Measurements from ENCODE around the gene SPRN. TPM values are rescaled to one million over a fixed set of nuclear protein-coding genes. Genes with fewer than 3 reads are reported as not detected.

Gene SPRN
- total RNA-seq, 1 experiment from 2014 or later: not detected

DNA sequence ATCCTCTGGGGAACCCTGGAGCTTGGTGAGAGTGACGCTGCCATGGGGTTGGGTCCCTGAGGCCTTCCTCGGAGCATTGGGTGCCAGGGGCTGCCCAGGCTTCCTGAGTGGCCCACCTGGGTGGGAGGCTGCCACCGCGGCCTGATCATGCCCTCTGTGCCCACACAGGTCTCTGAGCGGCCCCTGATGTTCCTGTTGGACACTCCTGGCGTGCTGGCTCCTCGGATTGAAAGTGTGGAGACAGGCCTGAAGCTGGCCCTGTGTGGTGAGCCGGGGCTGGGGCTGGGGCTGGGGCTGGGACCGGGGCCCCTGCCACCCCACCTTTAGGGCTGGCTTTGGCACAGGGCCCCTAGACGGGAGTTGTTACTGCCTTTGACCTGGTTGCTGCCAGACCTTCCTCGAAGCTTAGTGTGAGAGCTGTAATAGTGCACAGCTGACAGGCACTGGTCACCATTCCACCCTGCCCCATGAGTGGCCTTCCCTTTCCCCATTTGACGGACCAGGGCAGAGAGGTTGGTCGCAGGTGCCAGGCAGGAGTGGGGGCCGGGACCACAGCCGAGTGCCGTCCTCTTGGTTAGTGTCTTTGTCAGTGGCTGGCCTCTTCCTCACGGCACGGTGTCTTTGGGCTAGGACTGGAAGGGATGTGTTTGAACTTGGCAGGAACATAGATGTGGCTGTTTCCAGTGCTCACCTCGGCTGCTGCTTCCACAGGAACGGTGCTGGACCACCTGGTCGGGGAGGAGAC, 22.3 kb downstream of the SPRN start:
- TF ChIP-seq, protein P1, sequence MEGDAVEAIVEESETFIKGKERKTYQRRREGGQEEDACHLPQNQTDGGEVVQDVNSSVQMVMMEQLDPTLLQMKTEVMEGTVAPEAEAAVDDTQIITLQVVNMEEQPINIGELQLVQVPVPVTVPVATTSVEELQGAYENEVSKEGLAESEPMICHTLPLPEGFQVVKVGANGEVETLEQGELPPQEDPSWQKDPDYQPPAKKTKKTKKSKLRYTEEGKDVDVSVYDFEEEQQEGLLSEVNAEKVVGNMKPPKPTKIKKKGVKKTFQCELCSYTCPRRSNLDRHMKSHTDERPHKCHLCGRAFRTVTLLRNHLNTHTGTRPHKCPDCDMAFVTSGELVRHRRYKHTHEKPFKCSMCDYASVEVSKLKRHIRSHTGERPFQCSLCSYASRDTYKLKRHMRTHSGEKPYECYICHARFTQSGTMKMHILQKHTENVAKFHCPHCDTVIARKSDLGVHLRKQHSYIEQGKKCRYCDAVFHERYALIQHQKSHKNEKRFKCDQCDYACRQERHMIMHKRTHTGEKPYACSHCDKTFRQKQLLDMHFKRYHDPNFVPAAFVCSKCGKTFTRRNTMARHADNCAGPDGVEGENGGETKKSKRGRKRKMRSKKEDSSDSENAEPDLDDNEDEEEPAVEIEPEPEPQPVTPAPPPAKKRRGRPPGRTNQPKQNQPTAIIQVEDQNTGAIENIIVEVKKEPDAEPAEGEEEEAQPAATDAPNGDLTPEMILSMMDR (conservative IDR thresholded peaks at IDR 0.05; ENCODE audit: low read depth, low read length): no peak
- no peak for TF ChIP-seq EZH2 (IDR thresholded peaks at IDR 0.05; ENCODE audit: borderline replicate concordance, low read depth, low read length, poor library complexity, severe bottlenecking)
- Histone ChIP-seq H3K36me3 (ENCODE audit: insufficient read depth, low read length, poor library complexity, severe bottlenecking) (peaks cover 63% of the 10 kb centered on the region), H3K4me1 (ENCODE audit: insufficient read depth, low read length, poor library complexity, severe bottlenecking) (no peaks in the 10 kb centered on the region), H3K4me3 (ENCODE audit: low read depth, low read length, poor library complexity, severe bottlenecking) (no peak overlapping the region), H3K27me3 (replicated peaks; ENCODE audit: insufficient read depth, low read depth, low read length, poor library complexity) (no peaks in the 10 kb centered on the region), H3K9me3 (ENCODE audit: low read depth, low read length, poor library complexity, severe bottlenecking) (no peaks in the 10 kb centered on the region), H3K27ac (ENCODE audit: low read depth, low read length, poor library complexity, severe bottlenecking) (no peak overlapping the region)
- ChIA-PET CTCF (no interaction called here), POLR2A (ENCODE audit: low non-redundant PET) (no interaction called here)
- intact Hi-C loops (cut with micrococcal nuclease; ENCODE audit: unreplicated experiment): no loop called here
- no peak for DNase-seq (ENCODE audit: low spot score)
- BruUV-seq (replicated peaks): no TSS peak

GRCh38 chr10:133401500-133401899, 22.9 kb downstream of the SPRN start:
- Histone ChIP-seq H3K4me3 (ENCODE audit: low read depth, low read length, poor library complexity, severe bottlenecking) (no peak overlapping the region), H3K9me3 (ENCODE audit: low read depth, low read length, poor library complexity, severe bottlenecking) (no peaks in the 10 kb centered on the region), H3K27me3 (replicated peaks; ENCODE audit: insufficient read depth, low read depth, low read length, poor library complexity) (no peaks in the 10 kb centered on the region), H3K4me1 (ENCODE audit: insufficient read depth, low read length, poor library complexity, severe bottlenecking) (no peaks in the 10 kb centered on the region), H3K27ac (ENCODE audit: low read depth, low read length, poor library complexity, severe bottlenecking) (no peak overlapping the region), H3K36me3 (ENCODE audit: insufficient read depth, low read length, poor library complexity, severe bottlenecking) (peaks cover 62% of the 10 kb centered on the region)
- intact Hi-C loops (cut with micrococcal nuclease; ENCODE audit: unreplicated experiment): no loop called here
- ChIA-PET CTCF (no interaction called here), POLR2A (ENCODE audit: low non-redundant PET) (no interaction called here)
- no TSS peak for BruUV-seq (replicated peaks)
- TF ChIP-seq, protein P1 (conservative IDR thresholded peaks at IDR 0.05; ENCODE audit: low read depth, low read length): no peak
- no peak for TF ChIP-seq EZH2 (IDR thresholded peaks at IDR 0.05; ENCODE audit: borderline replicate concordance, low read depth, low read length, poor library complexity, severe bottlenecking)
- no peak for DNase-seq (ENCODE audit: low spot score)

DNA sequence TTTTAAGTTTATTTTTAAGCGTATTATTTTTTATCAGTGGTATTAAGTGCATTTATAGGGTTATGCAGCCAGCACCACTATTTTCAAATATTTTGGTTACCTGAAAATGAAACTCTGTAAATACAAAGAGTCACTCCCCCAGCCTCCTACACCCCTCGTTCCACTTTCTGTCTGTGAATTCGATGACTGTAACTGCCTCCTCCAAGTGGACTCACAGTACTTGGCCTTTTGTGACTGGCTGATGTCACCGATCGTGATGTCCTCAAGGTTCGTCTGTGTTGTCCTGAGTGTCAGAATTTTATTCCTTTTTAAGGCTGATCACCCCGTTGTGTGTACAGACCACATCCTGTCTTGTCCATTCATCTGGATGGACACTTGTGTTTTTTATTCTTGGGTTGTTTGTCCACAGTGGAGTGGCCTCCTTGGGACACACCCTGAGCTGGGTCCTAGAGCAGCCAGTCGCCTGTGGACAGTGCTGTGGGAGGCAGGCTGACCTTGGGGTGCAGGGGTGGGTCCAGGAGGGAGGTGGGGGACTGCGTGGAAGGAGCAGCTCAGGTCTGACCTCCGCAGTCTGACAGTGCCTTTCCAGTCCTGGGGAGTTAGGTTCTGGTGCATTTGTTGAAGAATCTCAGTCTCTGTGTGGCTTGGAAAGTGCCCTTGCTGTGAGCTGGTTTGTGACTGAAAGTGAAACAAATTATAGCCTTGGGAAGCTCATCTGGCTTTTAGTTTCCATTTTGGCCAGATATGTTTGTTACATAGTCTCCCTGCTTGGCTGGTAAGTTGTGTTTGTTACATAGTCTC, 23.6 kb downstream of the SPRN start:
- no peak overlapping the region for H3K4me3 ChIP-seq (ENCODE audit: low read depth, low read length, poor library complexity, severe bottlenecking)
- H3K9me3 ChIP-seq (ENCODE audit: low read depth, low read length, poor library complexity, severe bottlenecking): no peaks in the 10 kb centered on the region
- H3K27me3 ChIP-seq (replicated peaks; ENCODE audit: insufficient read depth, low read depth, low read length, poor library complexity): no peaks in the 10 kb centered on the region
- no peak overlapping the region for H3K27ac ChIP-seq (ENCODE audit: low read depth, low read length, poor library complexity, severe bottlenecking)
- POLR2A ChIA-PET (ENCODE audit: low non-redundant PET): no interaction called here
- DNase-seq (ENCODE audit: low spot score): no peak
- no peaks in the 10 kb centered on the region for H3K4me1 ChIP-seq (ENCODE audit: insufficient read depth, low read length, poor library complexity, severe bottlenecking)
- peaks cover 63% of the 10 kb centered on the region for H3K36me3 ChIP-seq (ENCODE audit: insufficient read depth, low read length, poor library complexity, severe bottlenecking)
- TF ChIP-seq, protein P1 (conservative IDR thresholded peaks at IDR 0.05; ENCODE audit: low read depth, low read length): no peak
- no peak for TF ChIP-seq EZH2 (IDR thresholded peaks at IDR 0.05; ENCODE audit: borderline replicate concordance, low read depth, low read length, poor library complexity, severe bottlenecking)
- CTCF ChIA-PET: no interaction called here
- intact Hi-C loops (cut with micrococcal nuclease; ENCODE audit: unreplicated experiment): no loop called here
- BruUV-seq (replicated peaks): no TSS peak

Data from A673 (cell line).